Measurements from ENCODE around the gene ZNF469. TPM values are rescaled to one million over a fixed set of nuclear protein-coding genes. Genes with fewer than 3 reads are reported as not detected.

ZNF469 gene
- total RNA-seq, 1 experiment from 2014 or later, result 3.2 TPM

DNA sequence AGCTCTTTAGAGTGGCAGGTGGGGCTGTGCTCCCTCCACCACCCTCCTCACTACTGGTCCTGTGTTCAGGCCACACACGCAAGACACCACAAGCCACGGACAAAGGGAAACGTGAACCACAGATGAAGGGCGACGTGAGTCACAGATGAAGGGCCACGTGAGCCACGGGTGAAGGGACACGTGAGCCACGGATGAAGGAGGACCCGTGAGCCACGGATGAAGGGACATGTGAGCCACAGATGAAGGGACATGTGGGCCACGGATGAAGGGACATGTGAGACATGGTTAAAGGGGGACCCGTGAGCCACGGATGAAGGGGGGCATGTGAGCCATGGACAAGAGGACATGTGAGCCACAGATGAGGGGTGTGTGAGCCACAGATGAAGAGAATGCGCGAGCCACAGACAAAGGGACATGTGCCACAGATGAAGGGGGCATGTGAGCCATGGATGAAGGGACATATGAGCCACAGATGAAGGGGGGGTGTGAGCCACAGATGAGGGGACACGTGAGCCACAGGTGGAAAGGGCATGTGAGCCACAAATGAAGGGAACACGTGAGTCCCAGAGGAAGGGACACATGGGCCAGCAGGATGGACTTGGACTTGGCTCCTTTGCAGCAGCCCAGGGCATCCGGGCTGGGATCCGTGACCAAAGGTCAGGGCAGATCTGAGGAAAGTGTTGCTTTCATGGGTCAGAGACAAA lies 15.6 kb downstream of the ZNF469 start:
- ChIA-PET POLR2A (no interaction called here), CTCF (no interaction called here)
- DNase-seq (ENCODE audit: low spot score), result no peak
- no peak overlapping the region for H3K4me3 Mint-ChIP-seq
- H3K27me3 Mint-ChIP-seq (ENCODE audit: low read depth), result no peaks in the 10 kb centered on the region
- peaks cover 27% of the 10 kb centered on the region for H3K9me3 Mint-ChIP-seq
- H3K27ac Mint-ChIP-seq, result no peak overlapping the region
- TF ChIP-seq NR2C2 (CRISPR knock-in tag; IDR thresholded peaks at IDR 0.05), result no peak
- 0 out of 2 replicates have a peak, but pooled peaks cover 3% of the 10 kb centered on the region for H3K36me3 Mint-ChIP-seq
- ATAC-seq, result no peak
- no peaks in the 10 kb centered on the region for H3K4me1 Mint-ChIP-seq

DNA sequence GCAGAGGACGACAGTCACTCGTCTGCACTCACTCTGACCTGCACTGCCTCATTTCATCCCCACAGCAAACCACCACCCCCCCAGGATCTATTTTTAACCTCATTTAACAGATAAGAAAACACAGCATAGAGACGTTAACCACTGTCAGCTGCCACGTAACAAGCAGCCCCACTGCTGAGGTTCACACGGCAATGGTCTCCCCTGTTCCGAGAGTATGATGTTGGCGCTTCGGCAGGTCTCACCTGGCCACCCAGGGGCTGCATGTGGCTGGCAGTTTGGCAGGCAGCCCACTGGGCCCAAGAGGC lies 16.1 kb downstream of the ZNF469 start:
- H3K4me3 Mint-ChIP-seq, result no peak overlapping the region
- H3K27ac Mint-ChIP-seq, result no peak overlapping the region
- CTCF ChIA-PET, result no interaction called here

More for the DNA sequence above, 16.1 kb downstream of the ZNF469 start:
- POLR2A ChIA-PET, result no interaction called here
- H3K36me3 Mint-ChIP-seq, result 0 out of 2 replicates have a peak, but pooled peaks cover 3% of the 10 kb centered on the region
- TF ChIP-seq MXD4 (CRISPR knock-in tag; IDR thresholded peaks at IDR 0.05; ENCODE audit: borderline replicate concordance), result no peak
- no peak for TF ChIP-seq PRRX2 (CRISPR knock-in tag; IDR thresholded peaks at IDR 0.05)
- TF ChIP-seq NFYB (CRISPR knock-in tag; conservative IDR thresholded peaks at IDR 0.05; ENCODE audit: low read depth), result no peak
- TF ChIP-seq, protein P1, sequence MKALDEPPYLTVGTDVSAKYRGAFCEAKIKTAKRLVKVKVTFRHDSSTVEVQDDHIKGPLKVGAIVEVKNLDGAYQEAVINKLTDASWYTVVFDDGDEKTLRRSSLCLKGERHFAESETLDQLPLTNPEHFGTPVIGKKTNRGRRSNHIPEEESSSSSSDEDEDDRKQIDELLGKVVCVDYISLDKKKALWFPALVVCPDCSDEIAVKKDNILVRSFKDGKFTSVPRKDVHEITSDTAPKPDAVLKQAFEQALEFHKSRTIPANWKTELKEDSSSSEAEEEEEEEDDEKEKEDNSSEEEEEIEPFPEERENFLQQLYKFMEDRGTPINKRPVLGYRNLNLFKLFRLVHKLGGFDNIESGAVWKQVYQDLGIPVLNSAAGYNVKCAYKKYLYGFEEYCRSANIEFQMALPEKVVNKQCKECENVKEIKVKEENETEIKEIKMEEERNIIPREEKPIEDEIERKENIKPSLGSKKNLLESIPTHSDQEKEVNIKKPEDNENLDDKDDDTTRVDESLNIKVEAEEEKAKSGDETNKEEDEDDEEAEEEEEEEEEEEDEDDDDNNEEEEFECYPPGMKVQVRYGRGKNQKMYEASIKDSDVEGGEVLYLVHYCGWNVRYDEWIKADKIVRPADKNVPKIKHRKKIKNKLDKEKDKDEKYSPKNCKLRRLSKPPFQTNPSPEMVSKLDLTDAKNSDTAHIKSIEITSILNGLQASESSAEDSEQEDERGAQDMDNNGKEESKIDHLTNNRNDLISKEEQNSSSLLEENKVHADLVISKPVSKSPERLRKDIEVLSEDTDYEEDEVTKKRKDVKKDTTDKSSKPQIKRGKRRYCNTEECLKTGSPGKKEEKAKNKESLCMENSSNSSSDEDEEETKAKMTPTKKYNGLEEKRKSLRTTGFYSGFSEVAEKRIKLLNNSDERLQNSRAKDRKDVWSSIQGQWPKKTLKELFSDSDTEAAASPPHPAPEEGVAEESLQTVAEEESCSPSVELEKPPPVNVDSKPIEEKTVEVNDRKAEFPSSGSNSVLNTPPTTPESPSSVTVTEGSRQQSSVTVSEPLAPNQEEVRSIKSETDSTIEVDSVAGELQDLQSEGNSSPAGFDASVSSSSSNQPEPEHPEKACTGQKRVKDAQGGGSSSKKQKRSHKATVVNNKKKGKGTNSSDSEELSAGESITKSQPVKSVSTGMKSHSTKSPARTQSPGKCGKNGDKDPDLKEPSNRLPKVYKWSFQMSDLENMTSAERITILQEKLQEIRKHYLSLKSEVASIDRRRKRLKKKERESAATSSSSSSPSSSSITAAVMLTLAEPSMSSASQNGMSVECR (CRISPR knock-in tag; IDR thresholded peaks at IDR 0.05; ENCODE audit: borderline replicate concordance), result no peak
- TF ChIP-seq, protein P2, sequence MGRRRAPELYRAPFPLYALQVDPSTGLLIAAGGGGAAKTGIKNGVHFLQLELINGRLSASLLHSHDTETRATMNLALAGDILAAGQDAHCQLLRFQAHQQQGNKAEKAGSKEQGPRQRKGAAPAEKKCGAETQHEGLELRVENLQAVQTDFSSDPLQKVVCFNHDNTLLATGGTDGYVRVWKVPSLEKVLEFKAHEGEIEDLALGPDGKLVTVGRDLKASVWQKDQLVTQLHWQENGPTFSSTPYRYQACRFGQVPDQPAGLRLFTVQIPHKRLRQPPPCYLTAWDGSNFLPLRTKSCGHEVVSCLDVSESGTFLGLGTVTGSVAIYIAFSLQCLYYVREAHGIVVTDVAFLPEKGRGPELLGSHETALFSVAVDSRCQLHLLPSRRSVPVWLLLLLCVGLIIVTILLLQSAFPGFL (CRISPR knock-in tag; IDR thresholded peaks at IDR 0.05; ENCODE audit: borderline replicate concordance), result no peak
- TF ChIP-seq HMGA2 (CRISPR knock-in tag; IDR thresholded peaks at IDR 0.05), result no peak
- TF ChIP-seq ZNF317 (CRISPR knock-in tag; IDR thresholded peaks at IDR 0.05; ENCODE audit: borderline replicate concordance, low read depth), result no peak
- TF ChIP-seq, protein P3, sequence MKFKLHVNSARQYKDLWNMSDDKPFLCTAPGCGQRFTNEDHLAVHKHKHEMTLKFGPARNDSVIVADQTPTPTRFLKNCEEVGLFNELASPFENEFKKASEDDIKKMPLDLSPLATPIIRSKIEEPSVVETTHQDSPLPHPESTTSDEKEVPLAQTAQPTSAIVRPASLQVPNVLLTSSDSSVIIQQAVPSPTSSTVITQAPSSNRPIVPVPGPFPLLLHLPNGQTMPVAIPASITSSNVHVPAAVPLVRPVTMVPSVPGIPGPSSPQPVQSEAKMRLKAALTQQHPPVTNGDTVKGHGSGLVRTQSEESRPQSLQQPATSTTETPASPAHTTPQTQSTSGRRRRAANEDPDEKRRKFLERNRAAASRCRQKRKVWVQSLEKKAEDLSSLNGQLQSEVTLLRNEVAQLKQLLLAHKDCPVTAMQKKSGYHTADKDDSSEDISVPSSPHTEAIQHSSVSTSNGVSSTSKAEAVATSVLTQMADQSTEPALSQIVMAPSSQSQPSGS (CRISPR knock-in tag; IDR thresholded peaks at IDR 0.05; ENCODE audit: borderline replicate concordance, low read depth), result no peak
- TF ChIP-seq ZNF219 (CRISPR knock-in tag; IDR thresholded peaks at IDR 0.05; ENCODE audit: borderline replicate concordance), result no peak
- TF ChIP-seq ETV6 (CRISPR knock-in tag; IDR thresholded peaks at IDR 0.05), result no peak
- TF ChIP-seq, protein P4, sequence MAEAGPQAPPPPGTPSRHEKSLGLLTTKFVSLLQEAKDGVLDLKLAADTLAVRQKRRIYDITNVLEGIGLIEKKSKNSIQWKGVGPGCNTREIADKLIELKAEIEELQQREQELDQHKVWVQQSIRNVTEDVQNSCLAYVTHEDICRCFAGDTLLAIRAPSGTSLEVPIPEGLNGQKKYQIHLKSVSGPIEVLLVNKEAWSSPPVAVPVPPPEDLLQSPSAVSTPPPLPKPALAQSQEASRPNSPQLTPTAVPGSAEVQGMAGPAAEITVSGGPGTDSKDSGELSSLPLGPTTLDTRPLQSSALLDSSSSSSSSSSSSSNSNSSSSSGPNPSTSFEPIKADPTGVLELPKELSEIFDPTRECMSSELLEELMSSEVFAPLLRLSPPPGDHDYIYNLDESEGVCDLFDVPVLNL (CRISPR knock-in tag; IDR thresholded peaks at IDR 0.05; ENCODE audit: borderline replicate concordance, low read depth), result no peak
- TF ChIP-seq, protein P5, sequence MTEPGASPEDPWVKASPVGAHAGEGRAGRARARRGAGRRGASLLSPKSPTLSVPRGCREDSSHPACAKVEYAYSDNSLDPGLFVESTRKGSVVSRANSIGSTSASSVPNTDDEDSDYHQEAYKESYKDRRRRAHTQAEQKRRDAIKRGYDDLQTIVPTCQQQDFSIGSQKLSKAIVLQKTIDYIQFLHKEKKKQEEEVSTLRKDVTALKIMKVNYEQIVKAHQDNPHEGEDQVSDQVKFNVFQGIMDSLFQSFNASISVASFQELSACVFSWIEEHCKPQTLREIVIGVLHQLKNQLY (CRISPR knock-in tag; IDR thresholded peaks at IDR 0.05), result no peak
- TF ChIP-seq SP1 (CRISPR knock-in tag; conservative IDR thresholded peaks at IDR 0.05), result no peak
- no peak for TF ChIP-seq JUN (CRISPR knock-in tag; IDR thresholded peaks at IDR 0.05)
- TF ChIP-seq GABPB1 (CRISPR knock-in tag; IDR thresholded peaks at IDR 0.05), result no peak
- DNase-seq (ENCODE audit: low spot score), result no peak
- peaks cover 27% of the 10 kb centered on the region for H3K9me3 Mint-ChIP-seq
- no peak for ATAC-seq
- H3K4me1 Mint-ChIP-seq, result no peaks in the 10 kb centered on the region
- H3K27me3 Mint-ChIP-seq (ENCODE audit: low read depth), result no peaks in the 10 kb centered on the region

Measured in WTC11 (cell line).